MV-4-11 (cell line): ENCODE data around the gene KIRREL2.
"Not testable (repeated sequence)": the region's sequence is repeated elsewhere in the genome, so short reads cannot be mapped to it uniquely, and the experiment has no call there.

ENCODE experiments used
- DNase-seq: peaks from one replicate; lab custom pipeline; 2025; lab: John Stamatoyannopoulos, UW

The KIRREL2 gene

GRCh38 chr19:35899547-35900214 lies 43.0 kb downstream of the KIRREL2 start:
- DNase-seq, result peak; percentile 81

GRCh38 chr19:35901055-35901644 lies 44.4 kb downstream of the KIRREL2 start:
- no peak for DNase-seq

- DNase-seq, result peak; percentile 87
Observed at GRCh38 chr19:35901854-35902661, 45.3 kb downstream of the KIRREL2 start, which contains the start of gene HCST. Gene HCST, plus strand, starts transcription at chr19:35902529. Its CDS starts 65 bp downstream, at chr19:35902594.

- DNase-seq, result no peak
Observed at GRCh38 chr19:35902870-35903475, 46.3 kb downstream of the KIRREL2 start.

GRCh38 chr19:35903550-35904179 lies 47.0 kb downstream of the KIRREL2 start:
- peak; percentile 99 for DNase-seq

GRCh38 chr19:35904311-35905068 lies 47.8 kb downstream of the KIRREL2 start:
- DNase-seq, result peak; percentile 75

- peak; percentile 44 for DNase-seq
Observed at GRCh38 chr19:35905178-35905727, 48.5 kb downstream of the KIRREL2 start.

GRCh38 chr19:35907377-35907745 lies 50.6 kb downstream of the KIRREL2 start:
- DNase-seq, result no peak

- DNase-seq, result peak; percentile 64
Observed at GRCh38 chr19:35908010-35908441, 51.3 kb downstream of the KIRREL2 start, which contains the start of gene TYROBP. Gene TYROBP, minus strand, starts transcription at chr19:35908295. Its CDS starts 67 bp downstream, at chr19:35908228.

- peak; percentile 100 for DNase-seq
Observed at GRCh38 chr19:35908973-35909683, 52.4 kb downstream of the KIRREL2 start.

GRCh38 chr19:35909684-35910035 lies 52.9 kb downstream of the KIRREL2 start:
- no peak for DNase-seq

GRCh38 chr19:35910355-35910754 lies 53.6 kb downstream of the KIRREL2 start:
- not testable (repeated sequence) for DNase-seq

GRCh38 chr19:35911173-35911572 lies 54.5 kb downstream of the KIRREL2 start:
- peak; percentile 32 for DNase-seq

GRCh38 chr19:35911790-35912189 lies 55.1 kb downstream of the KIRREL2 start:
- DNase-seq, result no peak

GRCh38 chr19:35913589-35913988 lies 56.9 kb downstream of the KIRREL2 start:
- peak; percentile 49 for DNase-seq

- peak; percentile 69 for DNase-seq
Observed at GRCh38 chr19:35915443-35915842, 58.7 kb downstream of the KIRREL2 start.
